Breast epithelium (tissue), 3 donors: Measurements from ENCODE around the gene CBLC.

ENCODE experiments used
- CTCF ChIP-seq, 3 donors: fragments of 450-650 bp; IDR thresholded peaks; one replicate each; pipeline ENCODE4 v1.5.1; 2016 to 2017; ENCODE audit warnings: antibody characterized with exemption in 3 of 3, mild to moderate bottlenecking in 3 of 3, moderate library complexity in 3 of 3
- POLR2A ChIP-seq: fragments of 450-650 bp; IDR thresholded peaks from one replicate; pipeline ENCODE4 v1.6.1; 2016; ENCODE audit warnings: antibody characterized with exemption, mild to moderate bottlenecking, moderate library complexity
- POLR2AphosphoS5 ChIP-seq, 3 donors: sonication (generic); formaldehyde crosslinking; IDR thresholded peaks; one replicate each; pipeline ENCODE4 v1.6.1; 2017; ENCODE audit warnings: antibody characterized with exemption in 3 of 3

- no peak for TF ChIP-seq POLR2A
- no peak for TF ChIP-seq CTCF (IDR thresholded peaks at IDR 0.05)
- TF ChIP-seq POLR2AphosphoS5 (IDR thresholded peaks at IDR 0.05) = no peak
These were observed 15.7 kb upstream of the CBLC start for GRCh38 chr19:44762038-44762437.
